Neuronal stem cell (in vitro differentiated cells): Measurements from ENCODE around the gene PRKCE.

Experiments
- DNase-seq: peaks from one replicate; pipeline ENCODE4 v3.0.0-alpha.2; 2013; ENCODE audit warnings: low spot score
- H2AFZ ChIP-seq: one replicate; pipeline ENCODE4 v1.6.1; 2013; ENCODE audit warnings: mild to moderate bottlenecking, low read length, inconsistent platforms
- H2AK5ac ChIP-seq: 2 replicates; pipeline ENCODE4 v1.6.1; 2013; ENCODE audit warnings: low read depth, mild to moderate bottlenecking, inconsistent platforms, low read length, moderate library complexity, mixed read lengths
- H2BK120ac ChIP-seq: 2 replicates; pipeline ENCODE4 v1.6.1; 2013; ENCODE audit warnings: low read depth, mild to moderate bottlenecking, inconsistent platforms, low read length, moderate library complexity, mixed read lengths
- H2BK12ac ChIP-seq: one replicate; pipeline ENCODE4 v1.6.1; 2013; ENCODE audit warnings: low read length, inconsistent platforms
- H2BK15ac ChIP-seq: 2 replicates; pipeline ENCODE4 v1.6.1; 2013; ENCODE audit warnings: mild to moderate bottlenecking, low read length, inconsistent platforms, mixed read lengths
- H2BK5ac ChIP-seq: one replicate; pipeline ENCODE4 v1.6.1; 2013; ENCODE audit warnings: inconsistent platforms, mild to moderate bottlenecking, low read length, moderate library complexity
- H3K14ac ChIP-seq: one replicate; pipeline ENCODE4 v1.6.1; 2013; ENCODE audit warnings: low read length, inconsistent platforms
- H3K18ac ChIP-seq: 2 replicates; pipeline ENCODE4 v1.6.1; 2013; ENCODE audit warnings: low read length, inconsistent platforms
- H3K23ac ChIP-seq: 2 replicates; pipeline ENCODE4 v1.6.1; 2013; ENCODE audit warnings: low read depth, mild to moderate bottlenecking, mixed read lengths, low read length, inconsistent platforms; ENCODE audit not compliant: poor library complexity
- H3K27ac ChIP-seq: replicated peaks from 3 replicates; pipeline ENCODE4 v1.5.1; 2013; ENCODE audit warnings: low read length, inconsistent platforms
- H3K27me3 ChIP-seq, 3 experiments: 2 replicates each; pipeline ENCODE4 v1.6.1; 2013; ENCODE audit warnings: low read length in 3 of 3, mild to moderate bottlenecking in 2 of 3, inconsistent platforms in 1 of 3, low read depth in 1 of 3, mixed read lengths in 1 of 3, moderate library complexity in 1 of 3; ENCODE audit not compliant: control insufficient read depth in 3 of 3, insufficient read depth in 3 of 3
- H3K36me3 ChIP-seq, 2 donors: replicated peaks in 1 of 2; 2 replicates each; pipeline ENCODE4 v1.6.1; 2013; ENCODE audit warnings: low read length in 2 of 2; ENCODE audit not compliant: control insufficient read depth in 2 of 2, insufficient read depth in 2 of 2
- H3K4ac ChIP-seq: 2 replicates; pipeline ENCODE4 v1.6.1; 2013; ENCODE audit warnings: inconsistent platforms, mild to moderate bottlenecking, low read length, moderate library complexity
- H3K4me1 ChIP-seq, 2 donors: 1 replicate in 1 of 2; 2 replicates in 1 of 2; pipeline ENCODE4 v1.6.1; 2013; ENCODE audit warnings: low read length in 2 of 2, low read depth in 1 of 2; ENCODE audit not compliant: control insufficient read depth in 2 of 2, insufficient read depth in 1 of 2
- H3K4me2 ChIP-seq: one replicate; pipeline ENCODE4 v1.6.1; 2013; ENCODE audit warnings: mild to moderate bottlenecking, low read length, inconsistent platforms; ENCODE audit not compliant: insufficient read depth, poor library complexity, severe bottlenecking
- H3K4me3 ChIP-seq, 2 donors: 2 replicates each; pipeline ENCODE4 v1.5.1; 2013; ENCODE audit warnings: low read length in 2 of 2, mild to moderate bottlenecking in 2 of 2, inconsistent platforms in 1 of 2, moderate library complexity in 1 of 2
- H3K79me1 ChIP-seq: one replicate; pipeline ENCODE4 v1.6.1; 2013; ENCODE audit warnings: low read depth, mild to moderate bottlenecking, inconsistent platforms, low read length, moderate library complexity
- H3K9ac ChIP-seq: one replicate; pipeline ENCODE4 v1.6.1; 2013; ENCODE audit warnings: mild to moderate bottlenecking, low read depth, low read length, inconsistent platforms; ENCODE audit not compliant: poor library complexity
- H3K9me3 ChIP-seq, 2 donors: replicated peaks in 1 of 2; 2 replicates each; pipeline versions ENCODE3 to v1.6.1; 2013; ENCODE audit warnings: low read length in 2 of 2, mild to moderate bottlenecking in 2 of 2, inconsistent platforms in 1 of 2, low read depth in 1 of 2, mixed read lengths in 1 of 2, moderate library complexity in 1 of 2; ENCODE audit not compliant: control insufficient read depth in 2 of 2, insufficient read depth in 1 of 2
- H4K8ac ChIP-seq: one replicate; pipeline ENCODE4 v1.6.1; 2013; ENCODE audit warnings: low read depth, mild to moderate bottlenecking, inconsistent platforms, low read length, moderate library complexity
- H4K91ac ChIP-seq: one replicate; pipeline ENCODE4 v1.6.1; 2013; ENCODE audit warnings: low read length, low read depth, mild to moderate bottlenecking, inconsistent platforms; ENCODE audit not compliant: poor library complexity
- WGBS, 2 donors: extraction: QIAGEN DNeasy Blood & Tissue Kit; methylation state at CpG; one replicate each; pipeline ENCODE4 v1.1.7; 2013; ENCODE audit warnings: missing lambda C conversion rate in 2 of 2, mixed read lengths in 1 of 2; ENCODE audit not compliant: insufficient read length in 2 of 2, insufficient replicate concordance in 1 of 2; ENCODE audit errors: extremely low coverage in 2 of 2; 5-methylcytosine and 5-hydroxymethylcytosine counted together

PRKCE gene

GRCh38 chr2:45876611-45877010 lies 225.1 kb downstream of the PRKCE start:
- H3K18ac ChIP-seq, result no peak overlapping the region
- H2AK5ac ChIP-seq, result no peak overlapping the region
- H3K4ac ChIP-seq, result no peak overlapping the region
- no peak overlapping the region for H3K4me3 ChIP-seq
- no peak overlapping the region for H3K27ac ChIP-seq
- H3K9me3 ChIP-seq, result peaks cover 4 to 11% of the 10 kb centered on the region in 2 donors
- H4K8ac ChIP-seq, result no peak overlapping the region
- DNase-seq, result no peak
- H2BK12ac ChIP-seq, result no peak overlapping the region
- no peak overlapping the region for H2AFZ ChIP-seq
- H2BK120ac ChIP-seq, result no peak overlapping the region
- H2BK15ac ChIP-seq, result no peak overlapping the region
- no peak overlapping the region for H2BK5ac ChIP-seq
- H3K36me3 ChIP-seq, result no peaks in the 10 kb centered on the region
- no peak overlapping the region for H3K4me2 ChIP-seq
- H3K23ac ChIP-seq, result no peak overlapping the region
- no peaks in the 10 kb centered on the region for H3K4me1 ChIP-seq
- WGBS, 2 donors, result no CpG with 5 or more reads among the region's 2 CpGs
- no peaks in the 10 kb centered on the region for H3K27me3 ChIP-seq
- no peaks in the 10 kb centered on the region for H3K79me1 ChIP-seq
- no peak overlapping the region for H4K91ac ChIP-seq
- H3K9ac ChIP-seq, result no peak overlapping the region
- H3K14ac ChIP-seq, result no peak overlapping the region

- no peak for DNase-seq
- Histone ChIP-seq H3K18ac (no peak overlapping the region), H2AK5ac (no peak overlapping the region), H3K4me3 (peak overlapping the region in 1 of 2 donors; percentile 52), H2BK15ac (no peak overlapping the region), H3K23ac (no peak overlapping the region), H3K4ac (no peak overlapping the region), H2BK12ac (no peak overlapping the region), H3K4me2 (no peak overlapping the region), H3K27me3 (no peaks in the 10 kb centered on the region), H3K9me3 (peaks cover 4 to 11% of the 10 kb centered on the region in 2 donors), H2AFZ (no peak overlapping the region), H3K36me3 (no peaks in the 10 kb centered on the region), H3K27ac (no peak overlapping the region), H3K4me1 (no peaks in the 10 kb centered on the region), H2BK120ac (no peak overlapping the region), H2BK5ac (no peak overlapping the region), H3K9ac (no peak overlapping the region), H3K14ac (no peak overlapping the region), H4K8ac (no peak overlapping the region), H4K91ac (no peak overlapping the region), H3K79me1 (no peaks in the 10 kb centered on the region)
- WGBS, 2 donors, result no CpG with 5 or more reads among the region's 6 CpGs
These were observed 227.9 kb downstream of the PRKCE start for GRCh38 chr2:45879406-45879805.

GRCh38 chr2:45879936-45880335 lies 228.5 kb downstream of the PRKCE start:
- H3K4me3 ChIP-seq, result no peak overlapping the region
- no peaks in the 10 kb centered on the region for H3K27me3 ChIP-seq
- H3K14ac ChIP-seq, result no peak overlapping the region
- H2BK120ac ChIP-seq, result no peak overlapping the region
- no peak overlapping the region for H2BK15ac ChIP-seq
- no peak overlapping the region for H2AK5ac ChIP-seq
- H4K91ac ChIP-seq, result no peak overlapping the region
- H3K36me3 ChIP-seq, result no peaks in the 10 kb centered on the region
- H2BK12ac ChIP-seq, result no peak overlapping the region
- no peak overlapping the region for H3K9ac ChIP-seq
- no peak for DNase-seq
- no peak overlapping the region for H3K4me2 ChIP-seq
- peaks cover 4 to 11% of the 10 kb centered on the region in 2 donors for H3K9me3 ChIP-seq
- no peaks in the 10 kb centered on the region for H3K79me1 ChIP-seq
- H2AFZ ChIP-seq, result no peak overlapping the region
- no CpG with 5 or more reads among the region's 2 CpGs for WGBS, 2 donors
- no peak overlapping the region for H3K4ac ChIP-seq
- H3K4me1 ChIP-seq, result peaks cover 0 to under 1% of the 10 kb centered on the region in 2 donors
- H3K18ac ChIP-seq, result no peak overlapping the region
- no peak overlapping the region for H4K8ac ChIP-seq
- H3K27ac ChIP-seq, result no peak overlapping the region
- H2BK5ac ChIP-seq, result no peak overlapping the region
- no peak overlapping the region for H3K23ac ChIP-seq

- no peak overlapping the region for H2BK120ac ChIP-seq
- H2BK12ac ChIP-seq, result no peak overlapping the region
- no peak overlapping the region for H2AFZ ChIP-seq
- peaks cover 0 to 9% of the 10 kb centered on the region in 2 donors for H3K4me1 ChIP-seq
- H3K9ac ChIP-seq, result no peak overlapping the region
- no peak overlapping the region for H3K18ac ChIP-seq
- WGBS, 2 donors, result no CpG with 5 or more reads among the region's 7 CpGs
- H3K4me2 ChIP-seq, result no peak overlapping the region
- H4K8ac ChIP-seq, result no peak overlapping the region
- no peak overlapping the region for H2BK15ac ChIP-seq
- H3K4me3 ChIP-seq, result no peak overlapping the region
- no peaks in the 10 kb centered on the region for H3K36me3 ChIP-seq
- H3K27ac ChIP-seq, result no peak overlapping the region
- no peak overlapping the region for H3K14ac ChIP-seq
- H3K9me3 ChIP-seq, result peaks cover 0 to 2% of the 10 kb centered on the region in 2 donors
- no peak overlapping the region for H3K23ac ChIP-seq
- no peaks in the 10 kb centered on the region for H3K79me1 ChIP-seq
- no peak overlapping the region for H3K4ac ChIP-seq
- H2AK5ac ChIP-seq, result no peak overlapping the region
- DNase-seq, result no peak
- H3K27me3 ChIP-seq, result no peaks in the 10 kb centered on the region
- no peak overlapping the region for H2BK5ac ChIP-seq
- no peak overlapping the region for H4K91ac ChIP-seq
These were observed 230.6 kb downstream of the PRKCE start for GRCh38 chr2:45881970-45882581.
